Chondrocyte (in vitro differentiated cells): ENCODE results near the gene CMIP. TPM values are rescaled to one million over a fixed set of nuclear protein-coding genes. Genes with fewer than 3 reads are reported as not detected.

Experiments used
- DNase-seq: peaks from one replicate; pipeline ENCODE4 v3.0.0; 2021; ENCODE audit warnings: mixed read lengths, low spot score
- H3K27ac Mint-ChIP-seq: one replicate; pipeline ENCODE4 v1.8.0; 2021; ENCODE audit warnings: mild to moderate bottlenecking, moderate library complexity, mixed read lengths; ENCODE audit not compliant: unreplicated experiment
- H3K27me3 Mint-ChIP-seq: 2 replicates; pipeline ENCODE4 v1.8.0; 2021; ENCODE audit warnings: low read depth, mixed read lengths
- H3K36me3 Mint-ChIP-seq: 2 replicates; pipeline ENCODE4 v1.8.0; 2021; ENCODE audit warnings: low read depth, mixed read lengths
- H3K4me1 Mint-ChIP-seq: 2 replicates; pipeline ENCODE4 v1.8.0; 2021; ENCODE audit warnings: low read depth, mild to moderate bottlenecking, mixed read lengths
- H3K4me3 Mint-ChIP-seq: one replicate; pipeline ENCODE4 v1.8.0; 2021; ENCODE audit warnings: mild to moderate bottlenecking, moderate library complexity, mixed read lengths; ENCODE audit not compliant: unreplicated experiment
- H3K9me3 Mint-ChIP-seq: 2 replicates; pipeline ENCODE4 v1.8.0; 2021; ENCODE audit warnings: low read depth, mixed read lengths
- total RNA-seq: library from RNA; stranded (reverse); gene quantifications from 3 replicates; pipeline ENCODE4 v1.2.1, GENCODE V29; 2021
- TF ChIP-seq, protein P1 (sequence below): fragments of 200-600 bp; sonication (generic); IDR thresholded peaks from 2 replicates; pipeline ENCODE4 v1.5.0; 2021; ENCODE audit warnings: antibody characterized with exemption, mild to moderate bottlenecking, moderate library complexity

CMIP gene
- total RNA-seq, 1 donor from 2014 or later: 62.9 TPM

DNA sequence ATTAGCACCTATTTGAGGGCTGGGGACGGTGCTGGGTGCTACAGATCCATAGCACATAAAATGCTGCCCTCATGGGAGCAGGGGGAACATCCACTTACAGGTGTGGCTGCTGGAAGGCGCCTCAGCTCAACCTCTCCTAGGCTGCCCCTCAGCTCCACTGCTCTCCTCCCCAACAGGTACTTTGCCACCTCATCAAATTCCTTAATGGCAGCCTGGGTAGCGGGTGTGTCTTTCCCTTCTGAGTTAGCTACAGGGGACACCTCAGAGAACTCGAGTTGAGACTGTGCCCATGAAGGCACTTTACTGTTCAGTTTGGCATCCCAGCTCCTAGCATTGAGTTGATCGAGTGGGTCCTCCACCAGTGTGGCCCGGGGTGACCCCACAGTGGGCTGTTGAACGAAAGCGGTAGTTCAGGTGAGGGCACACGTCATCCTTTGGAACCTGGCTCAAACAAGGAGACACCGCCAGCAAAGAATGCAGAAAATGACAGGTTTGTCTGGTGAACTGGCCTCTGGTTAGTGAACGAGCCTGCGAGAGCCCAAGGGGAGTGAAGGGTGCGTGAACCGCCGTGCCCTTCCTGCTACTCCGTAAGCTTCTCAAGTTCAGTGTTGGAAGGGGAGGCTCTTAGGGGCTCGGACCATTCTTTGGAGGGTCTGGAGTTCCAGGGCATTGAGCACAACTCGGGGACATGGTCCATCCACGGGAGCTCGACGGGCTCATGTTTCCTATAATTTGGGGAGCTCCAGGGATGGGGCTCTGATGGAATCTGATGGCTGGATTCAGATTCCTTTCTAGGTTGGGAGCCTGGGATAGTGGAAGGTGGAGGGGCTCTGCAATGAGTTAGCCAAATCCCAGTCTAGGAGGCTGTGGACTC is 3.5 kb upstream of the CMIP start:
- Mint-ChIP-seq H3K27ac (no peak overlapping the region), H3K4me3 (no peak overlapping the region), H3K36me3 (no peaks in the 10 kb centered on the region), H3K9me3 (peaks cover 5% of the 10 kb centered on the region), H3K27me3 (no peaks in the 10 kb centered on the region), H3K4me1 (peaks cover 13% of the 10 kb centered on the region)
- TF ChIP-seq, protein P1, sequence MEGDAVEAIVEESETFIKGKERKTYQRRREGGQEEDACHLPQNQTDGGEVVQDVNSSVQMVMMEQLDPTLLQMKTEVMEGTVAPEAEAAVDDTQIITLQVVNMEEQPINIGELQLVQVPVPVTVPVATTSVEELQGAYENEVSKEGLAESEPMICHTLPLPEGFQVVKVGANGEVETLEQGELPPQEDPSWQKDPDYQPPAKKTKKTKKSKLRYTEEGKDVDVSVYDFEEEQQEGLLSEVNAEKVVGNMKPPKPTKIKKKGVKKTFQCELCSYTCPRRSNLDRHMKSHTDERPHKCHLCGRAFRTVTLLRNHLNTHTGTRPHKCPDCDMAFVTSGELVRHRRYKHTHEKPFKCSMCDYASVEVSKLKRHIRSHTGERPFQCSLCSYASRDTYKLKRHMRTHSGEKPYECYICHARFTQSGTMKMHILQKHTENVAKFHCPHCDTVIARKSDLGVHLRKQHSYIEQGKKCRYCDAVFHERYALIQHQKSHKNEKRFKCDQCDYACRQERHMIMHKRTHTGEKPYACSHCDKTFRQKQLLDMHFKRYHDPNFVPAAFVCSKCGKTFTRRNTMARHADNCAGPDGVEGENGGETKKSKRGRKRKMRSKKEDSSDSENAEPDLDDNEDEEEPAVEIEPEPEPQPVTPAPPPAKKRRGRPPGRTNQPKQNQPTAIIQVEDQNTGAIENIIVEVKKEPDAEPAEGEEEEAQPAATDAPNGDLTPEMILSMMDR: no peak
- DNase-seq: no peak

DNA sequence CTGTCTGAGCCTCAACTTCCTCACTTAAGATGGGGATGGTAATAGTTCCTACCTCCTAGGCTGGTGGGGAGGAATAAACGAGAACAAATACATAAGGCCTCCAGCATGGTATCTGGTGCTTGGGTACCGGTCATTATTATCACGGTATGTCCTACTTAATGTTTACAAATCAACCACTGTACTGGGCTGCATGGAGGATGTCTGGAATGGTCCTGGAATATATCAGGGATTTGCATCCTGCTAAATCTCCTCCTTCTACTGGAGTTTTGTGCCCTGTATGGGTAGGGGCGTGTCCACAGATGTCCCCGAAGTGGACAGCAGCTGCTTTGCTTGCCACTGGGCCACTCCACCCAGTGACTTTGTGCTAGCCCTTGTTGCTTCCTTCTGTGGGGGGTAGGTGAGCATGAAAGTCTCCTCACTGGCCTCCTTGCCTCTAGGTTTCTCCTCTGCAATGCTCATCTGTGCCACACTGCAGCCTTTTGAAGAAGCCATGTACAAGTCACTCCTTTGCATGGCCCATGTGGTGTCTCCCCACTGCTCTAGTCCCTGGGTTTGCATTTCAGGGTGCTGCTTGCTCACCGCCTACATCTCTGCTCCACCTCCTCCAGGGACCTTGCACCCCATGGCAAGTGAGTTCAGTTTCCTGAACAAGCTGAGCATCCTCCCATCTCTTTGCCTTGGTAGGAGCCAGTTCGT is 2.2 kb upstream of the CMIP start:
- H3K27me3 Mint-ChIP-seq: no peaks in the 10 kb centered on the region

DNA sequence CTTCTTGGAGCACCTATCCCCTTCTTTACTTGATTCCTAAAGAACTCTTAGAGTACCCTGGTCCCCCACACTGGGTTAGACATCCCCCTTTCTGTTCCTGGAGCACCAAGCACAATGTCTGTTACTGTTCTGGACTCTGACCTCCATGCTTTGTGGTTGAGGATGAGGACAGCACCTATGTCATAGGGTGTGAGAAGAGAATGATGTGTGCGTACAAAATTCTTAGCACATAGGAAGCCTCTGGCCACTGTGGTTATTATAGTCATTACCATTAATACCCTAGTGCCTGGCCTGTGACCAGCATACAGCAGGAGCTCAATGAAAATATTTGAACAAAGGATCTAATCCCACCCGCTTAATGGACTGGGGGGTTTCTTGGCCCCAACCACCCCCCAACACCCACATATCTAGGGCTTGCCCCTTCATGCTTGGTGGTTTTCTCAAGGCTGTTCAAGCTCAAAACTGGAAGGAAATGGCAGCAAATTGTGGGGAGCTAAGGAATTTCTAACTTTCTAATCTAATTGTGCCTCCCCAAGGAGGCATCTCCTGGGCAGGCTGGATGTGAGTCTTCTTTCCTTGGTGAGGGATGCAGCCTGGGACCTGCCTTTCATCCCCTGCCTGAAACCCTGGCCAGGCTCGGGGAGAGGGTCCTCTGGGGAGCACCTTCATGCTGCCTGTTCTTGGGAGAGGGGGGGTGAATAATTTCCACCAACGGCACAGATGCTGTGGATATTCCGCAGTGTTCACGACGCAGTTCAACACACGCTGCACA is 1.5 kb upstream of the CMIP start:
- H3K4me3 Mint-ChIP-seq: peak overlapping the region; percentile 71
- H3K27ac Mint-ChIP-seq: no peak overlapping the region
- DNase-seq: no peak
- TF ChIP-seq, protein P1: no peak
- H3K27me3 Mint-ChIP-seq: no peaks in the 10 kb centered on the region
- no peaks in the 10 kb centered on the region for H3K9me3 Mint-ChIP-seq
- H3K4me1 Mint-ChIP-seq: peaks cover 23% of the 10 kb centered on the region
- no peaks in the 10 kb centered on the region for H3K36me3 Mint-ChIP-seq

More for the DNA sequence above, 2.2 kb upstream of the CMIP start:
- no peak overlapping the region for H3K4me3 Mint-ChIP-seq
- no peaks in the 10 kb centered on the region for H3K9me3 Mint-ChIP-seq
- H3K27ac Mint-ChIP-seq: no peak overlapping the region
- no peak for DNase-seq
- H3K36me3 Mint-ChIP-seq: no peaks in the 10 kb centered on the region
- peaks cover 21% of the 10 kb centered on the region for H3K4me1 Mint-ChIP-seq
- TF ChIP-seq, protein P1: no peak

DNA sequence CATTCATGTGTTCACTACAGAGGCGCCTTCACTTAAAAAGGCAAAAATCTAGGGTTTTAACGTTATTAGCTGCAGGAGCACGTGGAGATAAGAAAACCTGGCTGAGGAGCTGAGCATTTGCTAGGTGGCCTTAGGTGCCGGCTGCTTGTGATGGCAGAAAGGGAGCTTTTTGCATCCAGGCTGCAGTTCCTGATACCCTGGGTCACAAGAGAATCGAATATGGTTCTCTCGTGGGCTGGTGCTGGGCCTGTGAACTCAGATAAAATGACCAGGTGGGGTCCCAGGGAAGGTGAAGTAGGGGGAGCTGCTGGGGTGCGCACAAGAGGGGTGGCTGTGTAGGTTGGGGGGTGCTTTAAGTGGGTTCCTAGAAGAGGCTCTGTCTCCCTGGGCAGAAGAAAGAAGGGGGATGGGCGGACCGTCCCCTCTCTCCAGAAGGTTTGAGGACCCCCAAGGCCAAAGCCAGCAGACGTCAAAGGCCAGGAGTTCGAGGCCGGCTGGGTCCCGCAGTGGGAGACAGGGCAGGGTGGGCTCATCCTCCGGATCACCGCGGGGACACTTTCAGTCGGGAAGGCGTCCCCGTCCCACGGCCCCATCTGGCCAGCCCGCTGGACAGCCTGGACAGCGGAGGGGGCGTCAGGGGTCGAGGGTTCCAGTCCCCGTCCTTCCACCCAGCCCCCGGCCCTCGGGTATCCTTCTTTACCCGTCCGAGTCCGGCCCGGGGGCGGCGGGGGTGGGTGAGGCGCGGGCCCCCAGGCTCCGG is 740 bp upstream of the CMIP start:
- H3K4me3 Mint-ChIP-seq: peak overlapping the region; percentile 71
- H3K36me3 Mint-ChIP-seq: no peaks in the 10 kb centered on the region
- TF ChIP-seq, protein P1: no peak
- H3K9me3 Mint-ChIP-seq: no peaks in the 10 kb centered on the region
- DNase-seq: no peak
- peak overlapping the region; percentile 80 for H3K27ac Mint-ChIP-seq
- H3K4me1 Mint-ChIP-seq: peaks cover 23% of the 10 kb centered on the region
- H3K27me3 Mint-ChIP-seq: no peaks in the 10 kb centered on the region
